ENCODE results near the gene ANKRD13C. TPM values are rescaled to one million over a fixed set of nuclear protein-coding genes. Genes with fewer than 3 reads are reported as not detected.
"Not testable (repeated sequence)": the region's sequence is repeated elsewhere in the genome, so short reads cannot be mapped to it uniquely, and the experiment has no call there.

Gene ANKRD13C, protein sequence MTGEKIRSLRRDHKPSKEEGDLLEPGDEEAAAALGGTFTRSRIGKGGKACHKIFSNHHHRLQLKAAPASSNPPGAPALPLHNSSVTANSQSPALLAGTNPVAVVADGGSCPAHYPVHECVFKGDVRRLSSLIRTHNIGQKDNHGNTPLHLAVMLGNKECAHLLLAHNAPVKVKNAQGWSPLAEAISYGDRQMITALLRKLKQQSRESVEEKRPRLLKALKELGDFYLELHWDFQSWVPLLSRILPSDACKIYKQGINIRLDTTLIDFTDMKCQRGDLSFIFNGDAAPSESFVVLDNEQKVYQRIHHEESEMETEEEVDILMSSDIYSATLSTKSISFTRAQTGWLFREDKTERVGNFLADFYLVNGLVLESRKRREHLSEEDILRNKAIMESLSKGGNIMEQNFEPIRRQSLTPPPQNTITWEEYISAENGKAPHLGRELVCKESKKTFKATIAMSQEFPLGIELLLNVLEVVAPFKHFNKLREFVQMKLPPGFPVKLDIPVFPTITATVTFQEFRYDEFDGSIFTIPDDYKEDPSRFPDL
- total RNA-seq, result 23.8 TPM

DNA sequence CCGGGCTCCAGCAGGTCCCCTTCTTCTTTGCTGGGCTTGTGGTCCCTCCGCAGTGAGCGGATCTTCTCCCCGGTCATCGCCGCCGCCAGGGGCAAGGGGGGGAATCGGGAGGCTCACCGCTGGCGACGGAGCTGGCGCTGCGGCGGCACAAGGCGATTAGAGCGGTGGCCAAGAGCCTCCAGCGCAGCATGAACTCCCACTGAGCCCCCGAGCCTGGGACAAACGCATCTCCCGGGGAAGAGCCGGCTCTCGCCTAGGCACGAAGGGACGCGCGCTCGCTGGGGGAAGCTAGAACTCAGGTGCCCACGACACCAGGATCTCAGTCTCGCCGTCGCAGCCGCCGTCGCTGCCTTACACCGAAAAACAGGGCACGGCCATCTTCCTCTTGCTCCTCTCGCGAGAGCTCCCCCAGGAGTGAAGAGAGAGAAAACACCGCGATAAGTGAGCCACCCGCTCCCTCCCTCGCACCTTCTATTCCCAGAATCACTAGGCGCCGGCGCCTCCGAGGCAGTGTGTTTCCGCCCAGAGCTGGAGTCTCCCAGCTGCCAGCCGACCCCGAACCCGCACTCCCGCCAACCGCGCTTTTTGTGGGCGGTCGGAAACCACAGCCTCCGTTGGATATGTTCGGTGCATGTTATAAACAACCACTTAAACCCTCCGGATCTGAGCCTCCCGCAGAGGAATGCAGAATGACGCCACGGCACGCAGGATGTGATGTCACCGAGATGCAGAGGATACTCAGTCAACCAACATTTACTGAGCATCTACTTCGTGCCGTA lies at the start of gene ANKRD13C:
Gene ANKRD13C (minus strand): TSS at position 391 of the 779 bp plus-strand sequence. CDS start 314 bp downstream, at position 77.
- peak; percentile 95 for DNase-seq (ENCODE audit: low spot score)

DNA sequence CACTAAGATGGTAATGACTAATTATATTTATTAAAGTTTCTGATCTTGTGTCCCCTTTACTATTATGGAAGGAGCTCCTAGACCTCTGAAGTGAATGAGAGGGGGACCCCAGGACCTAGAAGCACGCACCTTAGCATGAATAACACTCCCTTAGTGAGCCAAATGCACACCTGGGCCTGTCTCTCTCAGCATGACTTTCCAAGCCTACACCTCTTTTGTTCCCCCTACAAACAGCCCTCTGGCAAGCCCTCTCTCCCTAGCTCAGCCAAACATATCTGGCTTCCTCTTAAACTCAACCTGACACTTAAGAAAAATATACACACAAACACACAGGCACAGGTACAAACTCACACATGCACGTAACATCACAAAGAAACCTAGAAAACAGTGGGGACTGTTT lies 49.2 kb upstream of the ANKRD13C start:
- DNase-seq (ENCODE audit: low spot score), result no peak

DNA sequence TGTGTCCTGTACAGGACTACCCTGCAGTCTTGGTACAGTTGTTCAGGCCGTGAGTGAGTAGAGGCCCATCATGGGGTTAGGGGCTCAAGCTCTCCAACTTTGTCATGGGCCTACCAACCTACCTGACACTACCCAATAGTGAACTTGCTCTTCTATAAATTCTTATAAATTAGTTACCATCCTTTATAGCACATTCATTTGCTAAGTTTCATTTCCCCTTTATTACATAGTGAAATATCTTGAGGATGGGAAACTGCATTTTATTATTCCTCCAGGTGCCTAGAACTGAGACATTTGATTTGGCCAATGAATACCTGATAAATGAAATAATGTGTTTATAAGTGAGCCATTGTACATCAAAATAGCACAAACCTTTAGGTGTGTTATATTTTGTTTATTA lies 47.5 kb upstream of the ANKRD13C start:
- no peak for DNase-seq (ENCODE audit: low spot score)

DNA sequence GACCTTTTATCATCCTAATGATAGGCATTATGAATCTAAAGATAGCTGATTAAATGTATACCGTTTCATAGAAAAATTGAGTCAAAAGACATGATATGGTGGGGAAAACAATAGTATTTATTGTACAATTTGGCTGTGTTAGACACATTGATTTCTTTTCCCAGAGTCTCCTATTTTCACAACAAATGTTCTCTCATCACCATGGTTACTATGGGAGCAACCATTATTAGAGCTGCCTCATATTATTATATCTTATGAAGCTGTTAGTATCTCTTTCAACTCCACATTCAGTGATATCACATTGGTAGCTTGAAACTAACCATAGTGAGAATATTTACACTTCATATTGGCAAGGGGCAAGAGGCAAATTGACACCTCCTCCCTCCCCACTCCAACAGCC lies 45.8 kb upstream of the ANKRD13C start:
- DNase-seq (ENCODE audit: low spot score), result no peak

DNA sequence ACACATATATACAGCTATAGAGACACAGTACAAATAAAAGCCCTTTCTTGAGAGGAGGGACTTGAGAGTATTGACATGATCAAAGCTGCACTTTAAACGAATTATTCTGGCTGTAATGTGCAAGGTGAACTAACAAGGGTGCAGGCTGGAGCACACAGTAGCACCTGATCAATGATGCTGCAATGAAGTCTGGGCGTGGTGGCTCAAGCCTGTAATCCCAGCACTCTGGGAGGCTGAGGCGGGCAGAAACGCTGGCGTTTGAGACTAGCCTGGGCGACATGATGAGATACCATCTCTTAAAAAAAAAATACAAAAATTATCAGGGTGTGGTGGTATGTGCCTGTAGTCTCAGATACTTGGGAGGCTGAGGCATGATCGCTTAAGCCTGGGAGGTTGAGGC lies 42.5 kb upstream of the ANKRD13C start:
- no peak for DNase-seq (ENCODE audit: low spot score)

DNA sequence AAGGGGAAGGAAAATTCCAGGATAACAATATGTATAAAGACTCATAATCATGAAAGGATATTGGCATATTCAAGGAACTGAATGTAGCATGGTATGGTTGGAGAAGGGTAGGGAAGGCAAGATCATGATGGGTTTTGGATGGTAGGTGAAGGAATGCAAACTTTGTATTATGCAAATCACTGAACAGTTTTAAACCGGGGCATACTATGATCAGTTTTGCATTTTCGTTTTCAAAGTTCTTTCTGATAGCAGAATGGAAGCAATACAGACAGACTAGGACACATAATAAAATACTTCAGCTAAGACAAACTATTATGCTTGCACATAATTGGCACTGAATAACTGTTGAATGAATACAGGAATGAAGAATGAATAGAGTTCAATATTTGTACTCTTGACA lies 42.1 kb upstream of the ANKRD13C start:
- no peak for DNase-seq (ENCODE audit: low spot score)

DNA sequence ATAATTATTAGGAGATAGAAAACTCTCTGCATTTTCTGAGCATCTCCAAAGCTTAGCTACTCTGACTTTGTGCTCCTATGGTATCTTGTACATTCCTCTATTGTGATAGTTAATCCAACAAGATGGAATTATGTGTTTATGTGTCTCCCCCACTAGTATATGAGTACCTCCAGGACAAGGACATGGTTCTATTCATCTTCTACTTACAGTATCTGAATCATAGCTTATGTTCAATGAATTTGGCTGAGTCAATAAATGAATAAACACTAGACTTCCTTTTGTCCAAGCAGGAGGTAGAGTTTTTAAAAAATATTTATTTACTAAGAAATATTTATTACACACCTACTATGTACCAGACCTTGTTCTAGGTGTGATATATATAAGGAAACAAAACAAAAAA lies 38.1 kb upstream of the ANKRD13C start:
- DNase-seq (ENCODE audit: low spot score), result no peak

DNA sequence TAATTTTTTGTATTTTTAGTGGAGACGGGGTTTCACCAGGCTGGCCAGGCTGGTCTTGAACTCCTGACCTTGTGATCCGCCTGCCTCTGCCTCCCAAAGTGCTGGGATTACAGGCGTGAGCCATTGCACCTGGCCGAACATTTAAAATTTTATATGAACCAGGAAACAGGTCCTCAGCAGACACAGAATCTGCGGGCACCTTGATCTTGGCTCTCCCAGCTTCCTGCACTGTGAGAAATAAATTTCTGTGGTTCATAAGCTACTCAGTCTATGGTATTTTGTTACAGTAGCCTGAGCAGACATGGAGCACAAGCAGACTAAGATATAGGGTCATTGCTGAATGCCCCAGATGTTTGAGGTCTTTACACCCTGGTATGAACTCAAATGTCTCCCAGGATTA lies 33.0 kb upstream of the ANKRD13C start:
- no peak for DNase-seq (ENCODE audit: low spot score)

DNA sequence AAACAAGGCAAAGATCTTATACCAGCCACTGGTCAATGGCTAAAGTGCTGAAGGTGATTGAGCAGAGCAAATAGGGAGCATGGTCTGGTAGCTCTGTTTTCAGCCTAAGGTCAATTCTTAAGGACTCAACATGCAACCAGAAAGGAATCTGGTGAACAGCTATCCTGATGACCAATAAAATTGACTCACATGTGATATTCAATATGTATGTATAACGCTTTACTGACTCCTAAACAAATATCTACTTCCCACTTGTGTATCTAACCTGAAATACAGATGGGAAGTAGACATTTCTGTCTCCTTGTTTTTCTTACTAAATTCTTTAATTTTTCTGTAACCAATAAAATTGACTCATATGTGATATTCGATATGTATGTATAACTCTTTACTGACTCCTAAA lies 31.6 kb upstream of the ANKRD13C start:
- DNase-seq (ENCODE audit: low spot score), result no peak

DNA sequence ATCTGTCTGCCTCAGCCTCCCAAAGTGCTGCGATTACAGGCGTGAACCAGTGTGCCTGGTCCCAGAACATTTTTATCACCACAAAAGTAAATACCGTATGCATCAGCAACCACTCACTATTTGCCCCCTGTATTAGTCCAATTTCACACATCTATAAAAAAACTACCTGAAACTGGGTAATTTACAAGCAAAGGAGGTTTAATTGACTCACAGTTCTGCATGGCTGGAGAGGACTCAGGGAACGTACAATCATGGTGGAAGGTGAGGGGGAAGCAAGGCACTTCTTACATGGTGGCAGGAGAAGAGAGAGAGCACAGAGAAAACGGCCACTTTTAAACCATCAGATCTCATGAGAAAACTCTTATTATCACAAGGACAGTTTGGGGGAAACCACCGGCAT lies 31.0 kb upstream of the ANKRD13C start:
- no peak for DNase-seq (ENCODE audit: low spot score)

DNA sequence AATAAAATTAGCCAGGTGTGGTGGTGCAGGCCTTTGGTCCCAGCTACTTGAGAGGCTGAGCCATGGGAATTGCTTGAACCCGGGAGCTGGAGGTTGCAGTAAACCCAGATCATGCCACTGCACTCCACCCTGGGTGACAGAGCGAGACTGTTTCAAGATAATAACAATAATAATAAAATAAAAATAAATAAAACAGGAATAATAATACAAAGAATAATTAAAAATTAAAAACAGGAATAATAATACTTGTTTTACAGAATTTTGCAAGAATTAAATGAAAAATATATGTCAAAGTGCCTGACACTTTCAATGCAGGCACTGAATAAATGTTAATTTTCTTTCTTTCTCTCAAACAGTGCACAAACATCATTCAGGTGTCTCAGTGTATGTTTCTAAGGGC lies 30.0 kb upstream of the ANKRD13C start:
- DNase-seq (ENCODE audit: low spot score), result no peak

DNA sequence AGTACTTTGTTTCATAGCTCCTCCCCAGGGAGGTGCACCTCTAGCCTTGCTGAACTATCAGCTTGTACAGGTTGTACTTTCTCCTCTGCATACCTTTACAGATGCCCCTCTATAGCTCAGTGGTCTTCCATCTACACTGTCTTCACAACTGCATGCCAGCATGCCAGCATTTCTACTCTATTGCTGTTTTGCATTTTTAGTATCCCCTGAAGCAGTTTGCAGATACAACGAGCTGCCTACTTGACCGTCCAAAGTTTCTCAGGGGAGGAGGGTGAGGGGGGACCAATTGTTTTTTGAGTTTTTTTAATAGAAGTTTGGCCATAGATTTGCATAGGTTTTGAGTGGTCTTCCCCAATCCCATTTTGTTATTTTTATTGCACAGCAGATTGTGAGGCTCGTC lies 29.0 kb upstream of the ANKRD13C start:
- no peak for DNase-seq (ENCODE audit: low spot score)

DNA sequence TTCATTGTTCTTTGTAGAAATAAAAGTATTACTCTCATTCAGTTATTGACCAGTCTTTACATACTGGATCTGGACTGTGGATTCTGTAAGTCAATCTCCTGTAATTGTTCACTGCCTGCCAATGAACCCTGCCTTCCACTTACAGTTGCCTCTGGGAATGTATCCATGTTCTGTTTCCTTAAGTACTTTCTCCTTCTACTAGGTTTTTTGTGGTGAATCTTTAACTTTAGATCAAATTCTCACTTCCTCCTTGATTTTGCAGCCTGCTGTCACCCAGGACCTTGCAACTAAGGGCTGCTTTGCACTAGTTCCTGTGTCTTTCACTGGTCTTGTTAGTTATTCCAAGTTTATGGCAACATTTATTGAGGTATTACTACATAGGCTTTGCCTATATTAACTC lies 28.2 kb upstream of the ANKRD13C start:
- DNase-seq (ENCODE audit: low spot score), result no peak

DNA sequence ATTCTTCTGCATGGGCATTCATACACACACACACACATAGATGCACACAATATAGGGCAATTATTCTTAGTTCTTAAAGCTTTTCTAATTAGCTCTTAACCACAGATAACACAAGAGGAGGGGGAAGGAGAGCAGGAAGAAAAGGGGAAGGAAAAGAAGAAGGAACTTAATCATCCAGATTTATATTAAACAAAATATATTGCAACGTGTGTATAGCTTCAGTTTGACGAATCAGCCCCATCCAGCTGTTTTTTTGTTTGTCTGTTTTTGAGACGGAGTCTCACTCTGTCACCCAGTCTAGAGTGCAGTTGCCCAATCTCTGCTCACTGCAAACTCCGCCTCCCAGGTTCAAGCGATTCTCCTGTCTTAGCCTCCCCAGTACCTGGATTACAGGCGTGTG lies 21.7 kb upstream of the ANKRD13C start:
- DNase-seq (ENCODE audit: low spot score), result no peak

DNA sequence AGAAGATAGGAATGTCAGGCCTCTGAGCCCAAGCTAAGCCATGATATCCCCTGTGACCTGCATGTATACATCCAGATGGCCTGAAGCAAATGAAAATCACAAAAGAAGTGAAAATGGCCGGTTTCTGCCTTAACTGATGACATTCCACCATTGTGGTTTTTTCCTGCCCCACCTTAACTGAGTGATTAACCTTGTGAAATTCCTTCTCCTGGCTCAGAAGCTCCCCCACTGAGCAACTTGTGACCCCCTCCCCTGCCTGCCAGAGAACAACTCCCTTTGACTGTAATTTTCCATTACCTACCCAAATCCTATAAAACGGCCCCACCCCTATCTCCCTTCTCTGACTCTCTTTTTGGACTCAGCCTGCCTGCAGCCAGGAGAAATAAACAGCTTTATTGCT lies 19.1 kb upstream of the ANKRD13C start:
- DNase-seq (ENCODE audit: low spot score), result not testable (repeated sequence)

DNA sequence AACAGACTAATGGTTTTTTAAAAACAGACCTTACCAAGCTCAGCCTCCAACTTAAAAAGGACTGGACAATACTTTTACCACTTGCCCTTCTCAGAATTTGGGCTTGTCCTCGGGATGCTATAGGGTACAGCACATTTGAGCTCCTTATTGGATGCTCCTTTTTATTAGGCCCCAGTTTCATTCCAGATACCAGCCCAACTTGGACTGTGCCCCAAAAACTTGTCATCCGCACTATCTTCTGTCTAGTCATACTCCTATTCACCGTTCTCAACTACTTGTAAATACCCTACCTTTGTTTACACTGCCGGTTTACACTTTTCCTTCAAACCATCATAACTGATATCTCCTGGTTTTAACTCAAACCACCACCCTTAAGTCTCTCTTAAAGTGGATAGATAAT lies 17.9 kb upstream of the ANKRD13C start:
- no peak for DNase-seq (ENCODE audit: low spot score)

DNA sequence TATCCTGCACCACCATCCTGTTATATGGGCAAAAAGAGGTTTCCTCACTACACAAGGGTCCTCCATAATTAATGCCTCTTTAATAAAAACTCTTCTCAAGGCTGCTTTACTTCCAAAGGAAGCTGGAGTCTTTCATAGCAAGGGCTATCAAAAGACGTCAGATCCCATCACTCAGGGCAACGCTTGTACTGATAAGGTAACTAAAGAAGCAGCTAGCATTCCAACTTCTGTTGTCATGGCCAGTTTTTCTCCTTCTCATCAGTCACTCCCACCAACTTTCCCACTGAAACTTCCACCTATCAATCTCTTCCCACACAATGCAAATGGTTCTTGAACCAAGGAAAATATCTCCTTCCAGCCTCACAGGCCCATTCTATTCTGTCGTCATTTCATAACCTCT lies 17.1 kb upstream of the ANKRD13C start:
- not testable (repeated sequence) for DNase-seq (ENCODE audit: low spot score)

DNA sequence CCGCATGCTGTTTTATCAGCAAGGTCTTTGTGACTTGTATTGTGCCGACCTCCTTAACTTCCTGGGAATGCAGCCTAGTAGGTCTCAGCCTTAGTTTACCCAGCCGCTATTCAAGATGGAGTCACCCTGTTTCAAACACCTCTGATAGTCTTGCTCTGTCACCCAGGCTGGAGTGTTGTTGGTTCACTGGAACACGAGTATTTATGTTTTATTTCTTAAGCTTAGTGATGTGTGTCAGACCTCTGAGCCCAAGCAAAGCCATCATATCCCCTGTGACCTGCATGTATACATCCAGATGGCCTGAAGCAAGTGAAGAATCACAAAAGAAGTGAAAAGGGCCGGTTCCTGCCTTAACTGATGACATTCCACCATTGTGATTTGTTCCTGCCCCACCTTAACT lies 12.9 kb upstream of the ANKRD13C start:
- not testable (repeated sequence) for DNase-seq (ENCODE audit: low spot score)

DNA sequence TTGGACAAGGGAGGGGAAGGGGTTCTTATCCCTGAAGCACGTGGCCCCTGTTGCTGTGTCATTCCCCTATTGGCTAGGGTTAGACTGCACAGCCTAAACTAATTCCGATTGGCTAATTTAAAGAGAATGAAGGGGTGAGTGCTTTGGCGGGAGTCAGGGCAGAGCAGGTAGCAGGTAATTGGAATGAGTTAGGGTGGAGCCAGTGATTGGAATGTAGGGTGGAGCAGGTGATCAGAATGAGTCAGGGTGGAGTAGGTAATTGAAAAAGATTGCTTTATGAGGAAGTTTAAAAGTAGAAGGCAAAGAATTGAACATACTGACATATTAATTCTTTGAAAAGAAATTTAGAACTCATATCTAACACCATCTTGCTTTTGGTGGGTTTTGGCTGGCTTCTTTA lies 12.5 kb upstream of the ANKRD13C start:
- DNase-seq (ENCODE audit: low spot score), result not testable (repeated sequence)

DNA sequence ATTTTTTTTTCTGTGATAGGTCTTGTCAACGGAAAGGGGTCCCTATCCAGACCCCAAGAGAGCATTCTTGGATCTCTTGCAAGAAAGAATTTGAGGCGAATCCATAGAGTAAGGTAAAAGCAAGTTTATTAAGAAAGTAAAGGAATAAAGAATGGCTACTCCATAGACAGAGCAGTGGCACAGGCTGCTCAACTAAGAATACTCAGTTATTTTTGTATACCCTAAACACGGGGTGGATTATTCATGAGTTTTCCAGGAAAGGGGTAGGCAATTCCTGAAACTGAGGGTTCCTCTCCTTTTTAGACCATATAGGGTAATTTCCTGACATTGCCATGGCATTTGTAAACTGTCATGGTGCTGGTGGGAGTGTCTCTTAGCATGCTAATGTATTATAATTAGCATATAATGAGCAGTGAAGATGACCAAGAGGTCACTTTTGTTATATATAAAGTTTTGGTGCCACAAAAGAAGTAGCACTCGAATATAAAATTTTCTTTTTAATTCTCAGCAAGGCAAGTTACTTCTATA lies 12.0 kb upstream of the ANKRD13C start:
- DNase-seq (ENCODE audit: low spot score), result not testable (repeated sequence)

DNA sequence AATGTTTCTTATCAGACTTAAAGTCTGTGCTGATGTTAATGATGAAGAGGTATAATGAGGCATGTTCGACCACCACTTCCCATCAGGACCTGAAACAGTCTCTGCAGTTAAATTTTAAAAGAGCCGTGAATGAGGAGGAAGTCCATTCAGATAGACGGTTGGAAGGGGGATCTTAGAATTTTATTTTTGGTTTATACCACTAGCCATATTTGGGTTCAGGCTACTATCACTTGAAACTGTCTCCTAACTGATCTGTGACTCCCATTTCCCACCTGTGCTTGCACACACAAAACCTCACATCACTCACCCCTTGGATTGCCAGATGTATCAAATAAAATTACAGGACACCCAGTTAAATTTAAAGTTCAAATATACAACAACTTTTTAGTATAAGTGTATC lies 9.9 kb upstream of the ANKRD13C start:
- no peak for DNase-seq (ENCODE audit: low spot score)

DNA sequence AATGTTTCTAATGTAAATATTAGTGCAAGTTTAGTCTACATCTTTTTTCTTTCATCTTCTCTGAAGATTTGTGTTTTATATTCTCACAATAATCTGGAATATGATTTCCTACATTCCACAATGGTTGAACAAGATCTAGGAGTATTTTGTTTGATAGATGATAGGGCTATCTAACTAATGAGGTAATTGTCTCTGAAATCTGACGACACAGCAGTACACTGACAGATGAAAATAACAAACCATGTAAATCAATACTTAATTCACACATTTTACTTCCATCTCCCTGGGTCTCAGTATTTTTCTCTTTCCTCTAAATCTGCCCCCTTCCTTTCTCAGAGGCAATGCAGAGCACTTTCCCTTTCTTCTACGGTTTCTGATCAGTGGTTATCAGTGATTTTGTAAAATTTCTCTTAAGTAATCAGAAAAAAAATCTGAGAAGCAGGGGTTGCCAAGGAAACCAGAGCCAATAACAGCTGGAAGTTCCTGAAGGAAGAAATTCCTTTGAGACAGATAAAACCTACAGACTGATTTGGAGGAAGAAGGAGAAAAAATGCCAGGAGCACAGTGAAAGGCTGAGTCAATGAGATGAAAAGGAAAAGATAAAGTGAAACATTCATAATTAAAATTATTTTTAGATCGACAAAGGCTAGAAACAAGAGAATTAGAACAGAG lies 7.3 kb upstream of the ANKRD13C start:
- DNase-seq (ENCODE audit: low spot score), result no peak

Data from ureter (tissue), 1 donor.